GM23338 (cell line): ENCODE results near the gene PECR. TPM values are rescaled to one million over a fixed set of nuclear protein-coding genes. Genes with fewer than 3 reads are reported as not detected.

Experiments used
- ATAC-seq: fragments of 200-7000 bp; cut with Tn5 transposase; 3 replicates; pipeline ENCODE4 v1.9.1; 2020
- DNase-seq: peaks from one replicate; pipeline ENCODE4 v3.0.0-alpha.2; 2015; ENCODE audit warnings: low spot score
- H2AFZ ChIP-seq: fragments of 200-600 bp; sonication (generic); 2 replicates; pipeline ENCODE4 v1.8.0; 2016; ENCODE audit warnings: antibody characterized with exemption, mild to moderate bottlenecking, moderate library complexity
- H3F3A ChIP-seq: fragments of 200-600 bp; sonication (generic); replicated peaks from 2 replicates; pipeline ENCODE4 v1.8.0; 2017; ENCODE audit warnings: antibody characterized with exemption, mixed run types, low read depth
- H3K27ac ChIP-seq: fragments of 200-600 bp; sonication (generic); 2 replicates; pipeline ENCODE4 v1.6.1; 2016; ENCODE audit warnings: low read depth
- H3K27me3 ChIP-seq: fragments of 200-600 bp; sonication (generic); 2 replicates; pipeline ENCODE4 v1.8.0; 2016; ENCODE audit warnings: mild to moderate bottlenecking, mixed run types, moderate library complexity; ENCODE audit not compliant: insufficient read depth
- H3K36me3 ChIP-seq: fragments of 200-600 bp; sonication (generic); 2 replicates; pipeline ENCODE4 v1.8.0; 2016; ENCODE audit warnings: mild to moderate bottlenecking; ENCODE audit not compliant: insufficient read depth
- H3K4me1 ChIP-seq: fragments of 200-600 bp; sonication (generic); 2 replicates; pipeline ENCODE4 v1.8.0; 2016; ENCODE audit warnings: mild to moderate bottlenecking, moderate library complexity; ENCODE audit not compliant: insufficient read depth
- H3K4me2 ChIP-seq: fragments of 200-600 bp; sonication (generic); 2 replicates; pipeline ENCODE4 v1.7.1; 2017; ENCODE audit warnings: mixed run types
- H3K4me3 ChIP-seq: fragments of 200-600 bp; sonication (generic); 2 replicates; pipeline ENCODE4 v1.6.1; 2016; ENCODE audit warnings: mixed run types
- H3K79me2 ChIP-seq: fragments of 200-600 bp; sonication (generic); replicated peaks from 2 replicates; pipeline ENCODE4 v1.8.0; 2017; ENCODE audit warnings: mild to moderate bottlenecking; ENCODE audit not compliant: insufficient read depth
- H3K9me2 ChIP-seq: fragments of 200-600 bp; sonication (generic); 2 replicates; pipeline ENCODE4 v1.8.0; 2017; ENCODE audit not compliant: insufficient read depth
- H4K20me1 ChIP-seq: fragments of 200-600 bp; sonication (generic); replicated peaks from 2 replicates; pipeline ENCODE4 v1.8.0; 2017; ENCODE audit warnings: mild to moderate bottlenecking; ENCODE audit not compliant: insufficient read depth
- H3K27ac Mint-ChIP-seq: 2 replicates; pipeline ENCODE4 v1.8.0; 2020; ENCODE audit warnings: inconsistent platforms, mild to moderate bottlenecking, moderate library complexity, mixed read lengths
- H3K27me3 Mint-ChIP-seq: 3 replicates; pipeline ENCODE4 v1.8.0; 2022; ENCODE audit warnings: low read depth, mild to moderate bottlenecking, moderate library complexity, mixed read lengths, inconsistent platforms; ENCODE audit not compliant: insufficient read depth, poor library complexity
- H3K36me3 Mint-ChIP-seq: 3 replicates; pipeline ENCODE4 v1.8.0; 2021; ENCODE audit warnings: low read depth, mild to moderate bottlenecking, inconsistent platforms, moderate library complexity, mixed read lengths
- H3K4me1 Mint-ChIP-seq: 3 replicates; pipeline ENCODE4 v1.8.0; 2020; ENCODE audit warnings: mild to moderate bottlenecking, inconsistent platforms, mixed read lengths
- H3K4me3 Mint-ChIP-seq: 3 replicates; pipeline ENCODE4 v1.8.0; 2021; ENCODE audit warnings: moderate library complexity, mild to moderate bottlenecking, inconsistent platforms, mixed read lengths
- H3K9me3 Mint-ChIP-seq: 3 replicates; pipeline ENCODE4 v1.8.0; 2020; ENCODE audit warnings: moderate library complexity, mild to moderate bottlenecking, inconsistent platforms, mixed read lengths
- CREB1 ChIP-seq: fragments of 250-450 bp; sonication (Bioruptor Pico); IDR thresholded peaks from 2 replicates; pipeline ENCODE4 v1.5.0; 2020; ENCODE audit warnings: low read depth, mild to moderate bottlenecking, moderate library complexity
- CTCF ChIP-seq, 2 experiments: fragments of 200-600 bp in 1 of 2; sonication (generic) in 1 of 2; conservative IDR thresholded peaks; 2 replicates each; pipeline versions ENCODE4 v1.5.1 to v1.6.1; 2016 to 2017; ENCODE audit warnings: antibody characterized with exemption in 2 of 2, low read depth in 2 of 2, mild to moderate bottlenecking in 2 of 2, moderate library complexity in 1 of 2
- ETS1 ChIP-seq: IDR thresholded peaks from 2 replicates; pipeline ENCODE4 v1.6.1; 2016; ENCODE audit warnings: antibody characterized with exemption
- EZH2phosphoT487 ChIP-seq: fragments of 200-600 bp; sonication (generic); IDR thresholded peaks from one replicate; pipeline ENCODE4 v1.8.1; 2018; ENCODE audit warnings: antibody characterized with exemption; ENCODE audit not compliant: unreplicated experiment
- JUNB ChIP-seq: IDR thresholded peaks from one replicate; pipeline ENCODE4 v1.6.1; 2016; ENCODE audit warnings: antibody characterized with exemption; ENCODE audit not compliant: unreplicated experiment
- NANOG ChIP-seq: IDR thresholded peaks from 2 replicates; pipeline ENCODE4 v1.6.1; 2016; ENCODE audit warnings: antibody characterized with exemption, borderline replicate concordance
- POLR2AphosphoS5 ChIP-seq: IDR thresholded peaks from 2 replicates; pipeline ENCODE4 v1.6.1; 2016; ENCODE audit warnings: antibody characterized with exemption, low read depth
- REST ChIP-seq: IDR thresholded peaks from one replicate; pipeline ENCODE4 v1.6.1; 2018; ENCODE audit warnings: antibody characterized with exemption; ENCODE audit not compliant: unreplicated experiment
- ZNF114 ChIP-seq: fragments of 250-450 bp; sonication (Bioruptor Pico); IDR thresholded peaks from 2 replicates; pipeline ENCODE4 v1.5.0; 2020; ENCODE audit warnings: mild to moderate bottlenecking, moderate library complexity
- polyA plus RNA-seq: library from polyadenylated mRNA; unstranded; fragments of >200 nt; fragmentation: Nextera tagmentation; extraction: Ambion mirVana; gene quantifications from 2 replicates; pipeline ENCODE4 v1.2.1, GENCODE V29; 2016
- total RNA-seq: library from RNA; depleted of rRNA; stranded (reverse); fragments of >200 nt; shearing (Covaris generic); gene quantifications from 2 replicates; pipeline ENCODE4 v1.2.3, GENCODE V29; 2014

Gene PECR
- total and polyA plus RNA-seq, 2 experiments from 2014 or later = 12.1 to 15.5 TPM

DNA sequence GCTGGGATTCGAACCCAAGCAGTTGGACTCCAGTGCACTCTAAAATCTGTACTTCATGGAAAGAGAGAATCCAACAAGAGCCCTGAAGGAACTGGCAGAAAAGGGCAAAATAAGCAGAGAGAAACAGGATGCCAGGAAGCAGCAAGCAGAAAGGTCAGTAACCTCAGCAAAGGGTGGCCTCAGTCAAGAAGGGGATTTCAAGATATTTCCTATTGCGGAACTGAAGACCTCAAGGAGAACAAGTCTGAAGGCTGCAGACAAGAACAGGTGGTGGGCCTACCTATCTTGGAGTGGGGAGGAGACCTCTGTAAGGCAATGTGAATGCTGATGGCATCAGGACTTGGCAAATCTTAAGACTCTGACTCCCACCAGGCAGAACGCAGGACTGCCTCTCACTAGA, 48.2 kb downstream of the PECR start (continued):
- TF ChIP-seq REST = no peak
- TF ChIP-seq JUNB = no peak
- TF ChIP-seq EZH2phosphoT487 = no peak
- TF ChIP-seq NANOG = no peak
- TF ChIP-seq ETS1 = no peak
- TF ChIP-seq CREB1 = no peak
- no peak for TF ChIP-seq POLR2AphosphoS5
- no peak for TF ChIP-seq ZNF114 (CRISPR knock-in tag)
- no peak for TF ChIP-seq CTCF (conservative IDR thresholded peaks at IDR 0.05; ENCODE audit: low read depth in 2 of 2)

GRCh38 chr2:216031960-216032689, 49.5 kb downstream of the PECR start:
- peaks cover 2% of the 10 kb centered on the region; the same call in 1 of the 3 replicates for H3K4me1 Mint-ChIP-seq
- H4K20me1 ChIP-seq = no peaks in the 10 kb centered on the region
- H3K4me1 ChIP-seq = no peaks in the 10 kb centered on the region
- H3K9me2 ChIP-seq = no peaks in the 10 kb centered on the region
- no peaks in the 10 kb centered on the region for H3K27me3 ChIP-seq
- no peak for ATAC-seq
- no peaks in the 10 kb centered on the region for H3K79me2 ChIP-seq
- no peak overlapping the region for H3K4me2 ChIP-seq
- no peaks in the 10 kb centered on the region; the same call in 1 of the 2 replicates for H3F3A ChIP-seq
- H3K9me3 Mint-ChIP-seq = no peaks in the 10 kb centered on the region
- peaks cover 13% of the 10 kb centered on the region for H3K36me3 Mint-ChIP-seq
- no peak overlapping the region for H3K27ac Mint-ChIP-seq
- H2AFZ ChIP-seq = no peak overlapping the region
- no peaks in the 10 kb centered on the region for H3K36me3 ChIP-seq
- H3K4me3 ChIP-seq = no peak overlapping the region
- peaks cover 6% of the 10 kb centered on the region for H3K27me3 Mint-ChIP-seq
- no peak overlapping the region for H3K4me3 Mint-ChIP-seq
- DNase-seq = no peak
- H3K27ac ChIP-seq = no peak overlapping the region
- TF ChIP-seq CTCF (conservative IDR thresholded peaks at IDR 0.05; ENCODE audit: low read depth in 2 of 2) (no peak), CREB1 (no peak)
